H9 (cell line): ENCODE data around the gene UNC5C. TPM values are rescaled to one million over a fixed set of nuclear protein-coding genes. Genes with fewer than 3 reads are reported as not detected.

Experiments used
- DNase-seq: peaks from one replicate; pipeline ENCODE4 v3.0.0-alpha.2; 2017
- H2AFZ ChIP-seq: one replicate; pipeline ENCODE4 v1.6.1; 2013; ENCODE audit warnings: mild to moderate bottlenecking, low read length, control low read depth, moderate library complexity
- H2AK5ac ChIP-seq: 2 replicates; pipeline ENCODE4 v1.6.1; 2013; ENCODE audit warnings: low read length, control low read depth, mixed read lengths; ENCODE audit not compliant: insufficient read length
- H2BK120ac ChIP-seq: one replicate; pipeline ENCODE4 v1.6.1; 2013; ENCODE audit warnings: low read depth, mild to moderate bottlenecking, low read length, control low read depth, inconsistent platforms; ENCODE audit not compliant: poor library complexity, severe bottlenecking
- H2BK12ac ChIP-seq: 2 replicates; pipeline ENCODE4 v1.6.1; 2013; ENCODE audit warnings: low read length, control low read depth, mixed read lengths, low read depth; ENCODE audit not compliant: insufficient read length
- H2BK15ac ChIP-seq: 2 replicates; pipeline ENCODE4 v1.6.1; 2013; ENCODE audit warnings: low read depth, low read length, control low read depth
- H2BK20ac ChIP-seq: one replicate; pipeline ENCODE4 v1.6.1; 2013; ENCODE audit warnings: low read depth, mild to moderate bottlenecking, low read length, control low read depth, inconsistent platforms; ENCODE audit not compliant: poor library complexity, severe bottlenecking
- H2BK5ac ChIP-seq: 2 replicates; pipeline ENCODE4 v1.6.1; 2013; ENCODE audit warnings: low read length, control low read depth, mixed read lengths; ENCODE audit not compliant: insufficient read length
- H3K14ac ChIP-seq: 2 replicates; pipeline ENCODE4 v1.6.1; 2013; ENCODE audit warnings: low read length, control low read depth; ENCODE audit not compliant: insufficient read depth
- H3K18ac ChIP-seq: 2 replicates; pipeline ENCODE4 v1.6.1; 2013; ENCODE audit warnings: low read depth, mild to moderate bottlenecking, mixed read lengths, low read length, control low read depth; ENCODE audit not compliant: insufficient read length
- H3K23ac ChIP-seq: 2 replicates; pipeline ENCODE4 v1.6.1; 2013; ENCODE audit warnings: low read length, control low read depth, mixed read lengths, low read depth; ENCODE audit not compliant: insufficient read length
- H3K23me2 ChIP-seq: 2 replicates; pipeline ENCODE4 v1.6.1; 2013; ENCODE audit warnings: low read depth, mild to moderate bottlenecking, mixed read lengths, low read length, control low read depth; ENCODE audit not compliant: insufficient read length, poor library complexity, severe bottlenecking
- H3K27ac ChIP-seq: 2 replicates; pipeline ENCODE4 v1.5.1; 2013; ENCODE audit warnings: low read length, control low read depth, mixed read lengths, low read depth; ENCODE audit not compliant: insufficient read length
- H3K27me3 ChIP-seq: 2 replicates; pipeline ENCODE4 v1.6.1; 2013; ENCODE audit warnings: low read length, control low read depth, inconsistent platforms; ENCODE audit not compliant: insufficient read depth
- H3K4ac ChIP-seq: 2 replicates; pipeline ENCODE4 v1.6.1; 2013; ENCODE audit warnings: low read depth, mild to moderate bottlenecking, control low read depth, inconsistent platforms, low read length, moderate library complexity
- H3K4me1 ChIP-seq: 2 replicates; pipeline ENCODE4 v1.6.1; 2013; ENCODE audit warnings: low read length, control low read depth, inconsistent platforms; ENCODE audit not compliant: insufficient read depth
- H3K4me2 ChIP-seq: 2 replicates; pipeline ENCODE4 v1.6.1; 2013; ENCODE audit warnings: low read length, control low read depth, mixed read lengths; ENCODE audit not compliant: insufficient read length, insufficient read depth
- H3K56ac ChIP-seq: 2 replicates; pipeline ENCODE4 v1.6.1; 2013; ENCODE audit warnings: low read depth, mild to moderate bottlenecking, mixed read lengths, low read length, control low read depth; ENCODE audit not compliant: insufficient read length
- H3K79me1 ChIP-seq: 2 replicates; pipeline ENCODE4 v1.6.1; 2013; ENCODE audit warnings: low read depth, mild to moderate bottlenecking, moderate library complexity, low read length, control low read depth, inconsistent platforms; ENCODE audit not compliant: insufficient read depth, poor library complexity, severe bottlenecking
- H3K79me2 ChIP-seq: 2 replicates; pipeline ENCODE4 v1.6.1; 2013; ENCODE audit warnings: low read length, control low read depth, inconsistent platforms; ENCODE audit not compliant: insufficient read depth
- H3K9ac ChIP-seq: 2 replicates; pipeline ENCODE4 v1.6.1; 2013; ENCODE audit warnings: low read length, control low read depth, mixed read lengths; ENCODE audit not compliant: insufficient read length; ENCODE audit errors: extremely low read depth
- H3K9me3 ChIP-seq: one replicate; pipeline ENCODE4 v1.6.1; 2013; ENCODE audit warnings: low read depth, low read length, inconsistent platforms; ENCODE audit not compliant: control insufficient read depth
- H3T11ph ChIP-seq: one replicate; pipeline ENCODE4 v1.6.1; 2013; ENCODE audit warnings: mild to moderate bottlenecking, low read length, control low read depth, inconsistent platforms
- H4K20me1 ChIP-seq: one replicate; pipeline ENCODE4 v1.6.1; 2013; ENCODE audit not compliant: control insufficient read depth, insufficient read length, insufficient read depth
- H4K5ac ChIP-seq: 2 replicates; pipeline ENCODE4 v1.6.1; 2013; ENCODE audit warnings: low read depth, mild to moderate bottlenecking, mixed read lengths, low read length, control low read depth; ENCODE audit not compliant: insufficient read length
- H4K8ac ChIP-seq: replicated peaks from 2 replicates; pipeline ENCODE4 v1.6.1; 2013; ENCODE audit warnings: low read length, control low read depth, mixed read lengths, low read depth; ENCODE audit not compliant: insufficient read length
- H4K91ac ChIP-seq: 2 replicates; pipeline ENCODE4 v1.6.1; 2013; ENCODE audit warnings: low read depth, mild to moderate bottlenecking, moderate library complexity, mixed read lengths, low read length, control low read depth; ENCODE audit not compliant: insufficient read length
- H3K27ac Mint-ChIP-seq, 3 experiments: 2 replicates in 2 of 3; 3 replicates in 1 of 3; pipeline ENCODE4 v1.8.0; 2020 to 2021; ENCODE audit warnings: mixed read lengths in 3 of 3, mild to moderate bottlenecking in 1 of 3, moderate library complexity in 1 of 3
- H3K27me3 Mint-ChIP-seq: 2 replicates; pipeline ENCODE4 v1.8.0; 2021; ENCODE audit warnings: low read depth, mild to moderate bottlenecking, moderate library complexity, mixed read lengths
- H3K36me3 Mint-ChIP-seq, 3 experiments: 2 replicates in 2 of 3; 3 replicates in 1 of 3; pipeline ENCODE4 v1.8.0; 2020 to 2021; ENCODE audit warnings: low read depth in 3 of 3, mixed read lengths in 3 of 3; ENCODE audit not compliant: insufficient read depth in 1 of 3
- H3K4me1 Mint-ChIP-seq, 2 experiments: 2 replicates each; pipeline ENCODE4 v1.8.0; 2020; ENCODE audit warnings: mixed read lengths in 2 of 2
- H3K4me3 Mint-ChIP-seq, 2 experiments: 2 replicates in 1 of 2; 3 replicates in 1 of 2; pipeline ENCODE4 v1.8.0; 2020 to 2021; ENCODE audit warnings: mild to moderate bottlenecking in 2 of 2, mixed read lengths in 2 of 2, moderate library complexity in 1 of 2
- H3K9me3 Mint-ChIP-seq, 2 experiments: 2 replicates in 1 of 2; 3 replicates in 1 of 2; pipeline ENCODE4 v1.8.0; 2020; ENCODE audit warnings: mild to moderate bottlenecking in 2 of 2, mixed read lengths in 2 of 2, moderate library complexity in 1 of 2
- CTCF ChIP-seq: fragments of 200-600 bp; sonication (generic); conservative IDR thresholded peaks from 3 replicates; pipeline ENCODE4 v1.8.0; 2021; ENCODE audit warnings: antibody characterized with exemption, mild to moderate bottlenecking
- WGBS: extraction: QIAGEN DNeasy Blood & Tissue Kit; methylation state at CpG from one replicate; pipeline ENCODE4 v1.1.7; 2013; ENCODE audit warnings: missing lambda C conversion rate, low lambda C conversion rate, mixed read lengths; ENCODE audit not compliant: insufficient read length; ENCODE audit errors: extremely low coverage; 5-methylcytosine and 5-hydroxymethylcytosine counted together
- total RNA-seq: library from RNA; stranded (reverse); gene quantifications from 2 replicates; pipeline ENCODE4 v1.2.1, GENCODE V29; 2021

UNC5C gene
- total RNA-seq, 1 experiment from 2014 or later, result not detected

- Histone ChIP-seq H3K14ac (no peak overlapping the region), H2BK120ac (no peak overlapping the region), H2AK5ac (no peak overlapping the region), H3K27me3 (no peaks in the 10 kb centered on the region), H3K27ac (no peak overlapping the region), H3T11ph (no peak overlapping the region), H2BK20ac (no peak overlapping the region), H3K4me2 (no peak overlapping the region), H4K5ac (no peak overlapping the region), H2AFZ (no peak overlapping the region), H4K20me1 (no peaks in the 10 kb centered on the region), H3K23ac (no peak overlapping the region), H3K79me2 (no peaks in the 10 kb centered on the region), H3K23me2 (no peaks in the 10 kb centered on the region), H3K56ac (no peak overlapping the region), H3K18ac (no peak overlapping the region), H4K91ac (no peak overlapping the region), H2BK15ac (no peak overlapping the region), H3K4me1 (no peaks in the 10 kb centered on the region), H3K9ac (no peak overlapping the region), H2BK5ac (no peak overlapping the region), H3K4ac (no peak overlapping the region), H2BK12ac (no peak overlapping the region), H3K79me1 (no peaks in the 10 kb centered on the region), H4K8ac (no peak overlapping the region), H3K9me3 (no peaks in the 10 kb centered on the region)
- Mint-ChIP-seq H3K4me1 (no peaks in the 10 kb centered on the region), H3K27ac (no peak overlapping the region; a peak in 1 of 7 replicates), H3K9me3 (no peaks in the 10 kb centered on the region), H3K4me3 (no peak overlapping the region), H3K36me3 (no peaks in the 10 kb centered on the region), H3K27me3 (peaks cover 3% of the 10 kb centered on the region)
- DNase-seq, result no peak
- no peak for TF ChIP-seq CTCF
- no CpG with 5 or more reads among the region's 6 CpGs for WGBS
Observed at GRCh38 chr4:95197353-95197752, 351.4 kb downstream of the UNC5C start.
